Uterus (tissue), 4 donors: ENCODE data around the gene GET3. TPM values are rescaled to one million over a fixed set of nuclear protein-coding genes. Genes with fewer than 3 reads are reported as not detected.

Experiments used
- DNase-seq, 2 donors: peaks; one replicate each; pipeline ENCODE4 v3.0.0-alpha.2; 2019 to 2020
- H3K27ac ChIP-seq, 2 donors: fragments of 200-600 bp; sonication (generic); 1 replicate in 1 of 2; 2 replicates in 1 of 2; pipeline ENCODE4 v1.5.1; 2016 to 2018
- H3K27me3 ChIP-seq, 2 donors: fragments of 200-600 bp; sonication (generic); one replicate each; pipeline ENCODE4 v1.5.1; 2018 to 2019; ENCODE audit warnings: control low read depth in 1 of 2
- H3K36me3 ChIP-seq, 2 donors: fragments of 200-600 bp; sonication (generic); one replicate each; pipeline ENCODE4 v1.5.1; 2019; ENCODE audit warnings: control low read depth in 1 of 2
- H3K4me1 ChIP-seq, 2 donors: fragments of 200-600 bp; sonication (generic); one replicate each; pipeline ENCODE4 v1.5.1; 2018 to 2019; ENCODE audit warnings: control low read depth in 1 of 2
- H3K4me3 ChIP-seq, 2 donors: fragments of 200-600 bp; sonication (generic); 1 replicate in 1 of 2; 2 replicates in 1 of 2; pipeline ENCODE4 v1.5.1; 2018 to 2019; ENCODE audit warnings: mild to moderate bottlenecking in 1 of 2
- H3K9me3 ChIP-seq, 2 donors: fragments of 200-600 bp; sonication (generic); one replicate each; pipeline ENCODE4 v1.5.1; 2019; ENCODE audit warnings: control low read depth in 1 of 2
- POLR2A ChIP-seq, 2 donors: fragments of 450-650 bp; IDR thresholded peaks; one replicate each; pipeline ENCODE4 v1.6.1; 2016; ENCODE audit warnings: antibody characterized with exemption in 2 of 2, mild to moderate bottlenecking in 1 of 2, moderate library complexity in 1 of 2
- intact Hi-C: fragments of 100-400 bp; cut with DNase I; formaldehyde crosslinking; loops from one replicate; pipeline ENCODE4 v1.15.1; 2023; ENCODE audit warnings: low total_unique reads
- total RNA-seq, 4 donors: library from RNA; depleted of rRNA in 3 of 4; stranded (reverse); fragments of >200 nt in 3 of 4; gene quantifications; one replicate each; pipeline versions ENCODE4 v1.1.0 to v1.2.4, GENCODE V29; 2014 to 2023
- TF ChIP-seq, protein P1 (sequence below), 4 experiments: fragments of 200-600 bp in 2 of 4; fragments of 450-650 bp in 2 of 4; sonication (generic) in 2 of 4; IDR thresholded peaks; one replicate each; pipeline ENCODE4 v1.5.1; 2016 to 2019; ENCODE audit warnings: antibody characterized with exemption in 4 of 4, mild to moderate bottlenecking in 2 of 4, moderate library complexity in 1 of 4
- donor health status: DM: yes; HTN: yes; CAD: no.

The GET3 gene
- total RNA-seq, 4 donors from 2014 or later: 15.4 to 57.4 (median 36.4) TPM

DNA sequence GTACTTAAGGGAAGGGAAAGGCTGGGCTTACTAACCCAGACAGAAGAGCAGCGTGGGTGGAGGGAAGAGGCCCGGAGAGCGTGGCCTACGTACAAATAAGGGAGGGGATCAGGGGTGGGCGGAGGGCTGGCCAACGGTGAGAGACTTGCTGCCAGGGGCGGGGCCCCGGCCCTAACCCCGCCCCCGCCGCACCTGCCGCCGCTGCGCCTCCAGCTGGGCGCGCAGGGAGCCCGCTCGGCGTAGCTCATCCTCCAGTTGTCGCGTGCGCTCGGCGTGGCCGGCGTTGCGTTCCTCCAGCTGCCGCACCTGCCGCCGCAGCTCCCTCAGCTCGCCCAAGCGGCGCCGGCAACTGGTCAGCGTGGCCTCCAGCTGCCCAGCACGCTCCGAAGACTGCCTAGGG, 32.4 kb downstream of the GET3 start:
- no peak overlapping the region for H3K4me3 ChIP-seq
- no peaks in the 10 kb centered on the region for H3K36me3 ChIP-seq
- TF ChIP-seq, protein P1, sequence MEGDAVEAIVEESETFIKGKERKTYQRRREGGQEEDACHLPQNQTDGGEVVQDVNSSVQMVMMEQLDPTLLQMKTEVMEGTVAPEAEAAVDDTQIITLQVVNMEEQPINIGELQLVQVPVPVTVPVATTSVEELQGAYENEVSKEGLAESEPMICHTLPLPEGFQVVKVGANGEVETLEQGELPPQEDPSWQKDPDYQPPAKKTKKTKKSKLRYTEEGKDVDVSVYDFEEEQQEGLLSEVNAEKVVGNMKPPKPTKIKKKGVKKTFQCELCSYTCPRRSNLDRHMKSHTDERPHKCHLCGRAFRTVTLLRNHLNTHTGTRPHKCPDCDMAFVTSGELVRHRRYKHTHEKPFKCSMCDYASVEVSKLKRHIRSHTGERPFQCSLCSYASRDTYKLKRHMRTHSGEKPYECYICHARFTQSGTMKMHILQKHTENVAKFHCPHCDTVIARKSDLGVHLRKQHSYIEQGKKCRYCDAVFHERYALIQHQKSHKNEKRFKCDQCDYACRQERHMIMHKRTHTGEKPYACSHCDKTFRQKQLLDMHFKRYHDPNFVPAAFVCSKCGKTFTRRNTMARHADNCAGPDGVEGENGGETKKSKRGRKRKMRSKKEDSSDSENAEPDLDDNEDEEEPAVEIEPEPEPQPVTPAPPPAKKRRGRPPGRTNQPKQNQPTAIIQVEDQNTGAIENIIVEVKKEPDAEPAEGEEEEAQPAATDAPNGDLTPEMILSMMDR (IDR thresholded peaks at IDR 0.05): no peak
- no peak for TF ChIP-seq POLR2A (IDR thresholded peaks at IDR 0.05)
- H3K27ac ChIP-seq: no peak overlapping the region
- H3K27me3 ChIP-seq: no peaks in the 10 kb centered on the region
- H3K4me1 ChIP-seq: no peaks in the 10 kb centered on the region
- H3K9me3 ChIP-seq: no peaks in the 10 kb centered on the region
- DNase-seq: no peak
- intact Hi-C loops: loop anchor here (5.0 kb wide), 2 partner anchors 33 to 73 kb away; partner anchors contain the start of genes PRDX2 and THSD8

DNA sequence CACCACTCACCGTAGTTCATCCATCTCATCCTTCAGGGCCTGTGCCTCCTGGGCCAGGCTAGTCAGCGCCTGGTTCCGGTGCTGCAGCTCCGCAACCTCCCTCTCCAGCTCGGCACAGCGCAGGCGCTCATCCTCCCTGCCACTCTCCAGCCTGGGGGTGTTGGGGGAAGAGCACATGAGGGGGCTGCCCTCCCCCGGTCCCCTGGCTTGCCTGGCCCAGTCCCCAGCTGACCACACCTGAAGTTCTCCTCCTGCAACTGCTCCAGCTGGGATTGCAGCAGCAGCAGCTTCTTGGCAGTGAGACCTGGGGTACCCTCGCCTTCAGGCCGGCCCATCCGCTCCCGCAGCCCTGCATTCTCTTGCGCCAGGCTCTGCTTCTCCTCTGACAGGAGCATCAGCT, 33.6 kb downstream of the GET3 start:
- no peak overlapping the region for H3K4me3 ChIP-seq
- TF ChIP-seq, protein P1 (IDR thresholded peaks at IDR 0.05): no peak
- TF ChIP-seq POLR2A (IDR thresholded peaks at IDR 0.05): no peak
- H3K27ac ChIP-seq: no peak overlapping the region
- H3K36me3 ChIP-seq: no peaks in the 10 kb centered on the region
- no peak for DNase-seq
- no peaks in the 10 kb centered on the region for H3K4me1 ChIP-seq
- intact Hi-C loops: no loop called here
- no peaks in the 10 kb centered on the region for H3K27me3 ChIP-seq
- H3K9me3 ChIP-seq: no peaks in the 10 kb centered on the region

DNA sequence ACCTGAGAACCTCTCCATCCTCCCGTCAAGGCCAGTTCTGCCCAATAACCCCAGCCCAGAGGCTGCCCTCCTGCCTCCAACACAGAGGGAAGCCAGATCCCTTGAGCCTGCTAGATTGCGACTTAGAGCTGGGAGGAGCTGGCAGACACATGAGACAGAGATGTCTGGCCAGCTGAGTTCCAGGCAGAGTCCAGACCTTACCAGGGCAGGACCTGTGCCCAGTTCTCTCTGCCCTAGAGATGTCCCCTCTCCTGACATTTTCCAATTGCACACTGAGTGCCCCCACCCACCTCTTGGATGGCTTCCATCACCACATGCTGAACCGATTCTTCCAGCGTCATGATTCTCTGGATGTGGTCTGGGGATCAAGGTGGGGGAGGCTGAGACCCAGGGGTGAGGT, 35.0 kb downstream of the GET3 start:
- intact Hi-C loops: no loop called here
- no peak for DNase-seq
- Histone ChIP-seq H3K9me3 (no peaks in the 10 kb centered on the region), H3K27me3 (no peaks in the 10 kb centered on the region), H3K27ac (no peak overlapping the region), H3K36me3 (no peaks in the 10 kb centered on the region), H3K4me1 (no peaks in the 10 kb centered on the region), H3K4me3 (no peak overlapping the region)
- TF ChIP-seq, protein P1 (IDR thresholded peaks at IDR 0.05): no peak
- no peak for TF ChIP-seq POLR2A (IDR thresholded peaks at IDR 0.05)

DNA sequence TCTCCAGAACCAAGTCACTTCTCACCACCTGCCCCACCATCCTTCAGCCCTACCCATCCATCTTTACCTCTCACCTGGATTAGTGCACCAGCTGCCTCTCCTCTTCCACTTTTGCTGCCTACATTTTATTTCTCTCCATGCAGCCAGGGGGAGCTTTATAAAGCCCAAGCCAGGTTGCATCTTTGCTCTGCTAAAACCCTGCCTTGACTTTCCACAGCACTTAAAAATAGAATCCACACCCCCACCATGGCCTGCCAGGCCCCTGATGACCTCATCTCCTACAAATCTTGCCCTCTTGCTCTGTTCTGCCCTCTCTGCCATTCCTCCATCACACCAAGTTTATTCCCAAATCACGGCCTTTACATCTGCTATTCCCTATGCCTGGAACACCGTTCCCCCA, 36.3 kb downstream of the GET3 start:
- no peak for TF ChIP-seq POLR2A (IDR thresholded peaks at IDR 0.05)
- TF ChIP-seq, protein P1 (IDR thresholded peaks at IDR 0.05): no peak
- intact Hi-C loops: no loop called here
- Histone ChIP-seq H3K36me3 (no peaks in the 10 kb centered on the region), H3K4me1 (peaks cover 0 to 3% of the 10 kb centered on the region in 2 donors), H3K27me3 (no peaks in the 10 kb centered on the region), H3K9me3 (no peaks in the 10 kb centered on the region), H3K4me3 (no peak overlapping the region), H3K27ac (no peak overlapping the region)
- DNase-seq: no peak

DNA sequence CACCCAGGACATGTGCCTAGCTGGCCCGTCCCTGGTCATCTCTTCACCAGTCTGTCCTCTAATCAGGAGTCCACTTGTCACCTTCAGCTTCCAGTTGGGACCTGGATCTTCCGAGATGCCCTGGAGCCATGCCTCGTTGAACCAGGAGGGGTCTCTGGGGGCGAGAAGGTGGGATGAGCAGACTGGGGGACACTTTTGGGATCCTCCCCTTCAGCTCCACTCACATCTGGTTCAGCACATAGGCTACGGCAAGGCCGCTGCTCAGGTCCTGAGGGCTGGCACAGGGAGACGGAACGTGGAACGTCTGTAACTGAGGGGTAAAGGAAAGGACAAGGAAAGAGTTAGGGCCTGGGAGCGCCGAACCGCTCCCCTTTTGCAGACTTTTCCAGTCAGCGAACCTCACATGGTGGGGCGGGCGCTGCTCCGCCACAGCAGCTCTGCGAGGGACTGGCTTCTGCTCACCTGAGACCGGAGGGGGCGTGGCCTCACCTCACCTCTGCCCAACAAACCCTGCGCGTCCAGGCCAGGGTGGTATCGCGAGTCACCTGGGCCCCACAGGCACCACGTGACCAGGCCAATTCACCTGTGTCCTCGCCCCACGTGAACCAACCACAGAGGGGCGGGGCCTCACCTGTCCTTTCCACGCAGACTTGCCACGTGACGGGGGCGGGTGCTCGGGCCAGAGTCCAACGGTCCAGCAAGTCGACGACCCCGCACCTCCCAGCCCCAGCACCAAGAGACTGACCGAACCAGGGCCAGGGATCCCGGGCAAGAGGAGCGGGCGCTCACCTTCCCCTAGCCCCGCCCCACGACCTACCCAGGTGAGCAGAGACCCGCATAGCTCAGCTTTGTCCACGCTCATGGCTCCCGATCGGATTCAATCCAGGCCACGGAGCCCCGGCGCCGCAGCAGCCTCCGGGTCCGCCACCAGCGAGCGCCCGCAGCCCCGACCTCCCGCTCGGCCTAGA, 37.6 kb downstream of the GET3 start, which contains the start of gene HOOK2:
Gene HOOK2, minus strand, starts transcription at position 965 of the 968 bp plus-strand sequence. Its CDS starts 103 bp downstream, at position 862.
- Histone ChIP-seq H3K27me3 (no peaks in the 10 kb centered on the region), H3K27ac (peak within 1 kb of the TSS; percentile 52 to 78), H3K9me3 (no peaks in the 10 kb centered on the region), H3K4me1 (peaks cover 0 to 11% of the 10 kb centered on the region in 2 donors), H3K36me3 (no peaks in the 10 kb centered on the region), H3K4me3 (peak within 1 kb of the TSS; percentile 38 to 58)
- peak in 1 of 2 donors; percentile 71 for DNase-seq
- intact Hi-C loops: no loop called here
- TF ChIP-seq, protein P1 (IDR thresholded peaks at IDR 0.05): no peak
- peak in 1 of 2 donors; percentile 55 for TF ChIP-seq POLR2A (IDR thresholded peaks at IDR 0.05)
